H9 (cell line): ENCODE results near the gene BAAT. TPM values are rescaled to one million over a fixed set of nuclear protein-coding genes. Genes with fewer than 3 reads are reported as not detected.

Source experiments
- DNase-seq: peaks from one replicate; pipeline ENCODE4 v3.0.0-alpha.2; 2017
- H2AFZ ChIP-seq: one replicate; pipeline ENCODE4 v1.6.1; 2013; ENCODE audit warnings: mild to moderate bottlenecking, low read length, control low read depth, moderate library complexity
- H2AK5ac ChIP-seq: 2 replicates; pipeline ENCODE4 v1.6.1; 2013; ENCODE audit warnings: low read length, control low read depth, mixed read lengths; ENCODE audit not compliant: insufficient read length
- H2BK120ac ChIP-seq: one replicate; pipeline ENCODE4 v1.6.1; 2013; ENCODE audit warnings: low read depth, mild to moderate bottlenecking, low read length, control low read depth, inconsistent platforms; ENCODE audit not compliant: poor library complexity, severe bottlenecking
- H2BK12ac ChIP-seq: 2 replicates; pipeline ENCODE4 v1.6.1; 2013; ENCODE audit warnings: low read length, control low read depth, mixed read lengths, low read depth; ENCODE audit not compliant: insufficient read length
- H2BK15ac ChIP-seq: 2 replicates; pipeline ENCODE4 v1.6.1; 2013; ENCODE audit warnings: low read depth, low read length, control low read depth
- H2BK20ac ChIP-seq: one replicate; pipeline ENCODE4 v1.6.1; 2013; ENCODE audit warnings: low read depth, mild to moderate bottlenecking, low read length, control low read depth, inconsistent platforms; ENCODE audit not compliant: poor library complexity, severe bottlenecking
- H2BK5ac ChIP-seq: 2 replicates; pipeline ENCODE4 v1.6.1; 2013; ENCODE audit warnings: low read length, control low read depth, mixed read lengths; ENCODE audit not compliant: insufficient read length
- H3K14ac ChIP-seq: 2 replicates; pipeline ENCODE4 v1.6.1; 2013; ENCODE audit warnings: low read length, control low read depth; ENCODE audit not compliant: insufficient read depth
- H3K18ac ChIP-seq: 2 replicates; pipeline ENCODE4 v1.6.1; 2013; ENCODE audit warnings: low read depth, mild to moderate bottlenecking, mixed read lengths, low read length, control low read depth; ENCODE audit not compliant: insufficient read length
- H3K23ac ChIP-seq: 2 replicates; pipeline ENCODE4 v1.6.1; 2013; ENCODE audit warnings: low read length, control low read depth, mixed read lengths, low read depth; ENCODE audit not compliant: insufficient read length
- H3K23me2 ChIP-seq: 2 replicates; pipeline ENCODE4 v1.6.1; 2013; ENCODE audit warnings: low read depth, mild to moderate bottlenecking, mixed read lengths, low read length, control low read depth; ENCODE audit not compliant: insufficient read length, poor library complexity, severe bottlenecking
- H3K27ac ChIP-seq: 2 replicates; pipeline ENCODE4 v1.5.1; 2013; ENCODE audit warnings: low read length, control low read depth, mixed read lengths, low read depth; ENCODE audit not compliant: insufficient read length
- H3K27me3 ChIP-seq: 2 replicates; pipeline ENCODE4 v1.6.1; 2013; ENCODE audit warnings: low read length, control low read depth, inconsistent platforms; ENCODE audit not compliant: insufficient read depth
- H3K4ac ChIP-seq: 2 replicates; pipeline ENCODE4 v1.6.1; 2013; ENCODE audit warnings: low read depth, mild to moderate bottlenecking, control low read depth, inconsistent platforms, low read length, moderate library complexity
- H3K4me1 ChIP-seq: 2 replicates; pipeline ENCODE4 v1.6.1; 2013; ENCODE audit warnings: low read length, control low read depth, inconsistent platforms; ENCODE audit not compliant: insufficient read depth
- H3K4me2 ChIP-seq: 2 replicates; pipeline ENCODE4 v1.6.1; 2013; ENCODE audit warnings: low read length, control low read depth, mixed read lengths; ENCODE audit not compliant: insufficient read length, insufficient read depth
- H3K56ac ChIP-seq: 2 replicates; pipeline ENCODE4 v1.6.1; 2013; ENCODE audit warnings: low read depth, mild to moderate bottlenecking, mixed read lengths, low read length, control low read depth; ENCODE audit not compliant: insufficient read length
- H3K79me1 ChIP-seq: 2 replicates; pipeline ENCODE4 v1.6.1; 2013; ENCODE audit warnings: low read depth, mild to moderate bottlenecking, moderate library complexity, low read length, control low read depth, inconsistent platforms; ENCODE audit not compliant: insufficient read depth, poor library complexity, severe bottlenecking
- H3K79me2 ChIP-seq: 2 replicates; pipeline ENCODE4 v1.6.1; 2013; ENCODE audit warnings: low read length, control low read depth, inconsistent platforms; ENCODE audit not compliant: insufficient read depth
- H3K9ac ChIP-seq: 2 replicates; pipeline ENCODE4 v1.6.1; 2013; ENCODE audit warnings: low read length, control low read depth, mixed read lengths; ENCODE audit not compliant: insufficient read length; ENCODE audit errors: extremely low read depth
- H3K9me3 ChIP-seq: one replicate; pipeline ENCODE4 v1.6.1; 2013; ENCODE audit warnings: low read depth, low read length, inconsistent platforms; ENCODE audit not compliant: control insufficient read depth
- H3T11ph ChIP-seq: one replicate; pipeline ENCODE4 v1.6.1; 2013; ENCODE audit warnings: mild to moderate bottlenecking, low read length, control low read depth, inconsistent platforms
- H4K20me1 ChIP-seq: one replicate; pipeline ENCODE4 v1.6.1; 2013; ENCODE audit not compliant: control insufficient read depth, insufficient read length, insufficient read depth
- H4K5ac ChIP-seq: 2 replicates; pipeline ENCODE4 v1.6.1; 2013; ENCODE audit warnings: low read depth, mild to moderate bottlenecking, mixed read lengths, low read length, control low read depth; ENCODE audit not compliant: insufficient read length
- H4K8ac ChIP-seq: replicated peaks from 2 replicates; pipeline ENCODE4 v1.6.1; 2013; ENCODE audit warnings: low read length, control low read depth, mixed read lengths, low read depth; ENCODE audit not compliant: insufficient read length
- H4K91ac ChIP-seq: 2 replicates; pipeline ENCODE4 v1.6.1; 2013; ENCODE audit warnings: low read depth, mild to moderate bottlenecking, moderate library complexity, mixed read lengths, low read length, control low read depth; ENCODE audit not compliant: insufficient read length
- H3K27ac Mint-ChIP-seq, 3 experiments: 2 replicates in 2 of 3; 3 replicates in 1 of 3; pipeline ENCODE4 v1.8.0; 2020 to 2021; ENCODE audit warnings: mixed read lengths in 3 of 3, mild to moderate bottlenecking in 1 of 3, moderate library complexity in 1 of 3
- H3K27me3 Mint-ChIP-seq: 2 replicates; pipeline ENCODE4 v1.8.0; 2021; ENCODE audit warnings: low read depth, mild to moderate bottlenecking, moderate library complexity, mixed read lengths
- H3K36me3 Mint-ChIP-seq, 3 experiments: 2 replicates in 2 of 3; 3 replicates in 1 of 3; pipeline ENCODE4 v1.8.0; 2020 to 2021; ENCODE audit warnings: low read depth in 3 of 3, mixed read lengths in 3 of 3; ENCODE audit not compliant: insufficient read depth in 1 of 3
- H3K4me1 Mint-ChIP-seq, 2 experiments: 2 replicates each; pipeline ENCODE4 v1.8.0; 2020; ENCODE audit warnings: mixed read lengths in 2 of 2
- H3K4me3 Mint-ChIP-seq, 2 experiments: 2 replicates in 1 of 2; 3 replicates in 1 of 2; pipeline ENCODE4 v1.8.0; 2020 to 2021; ENCODE audit warnings: mild to moderate bottlenecking in 2 of 2, mixed read lengths in 2 of 2, moderate library complexity in 1 of 2
- H3K9me3 Mint-ChIP-seq, 2 experiments: 2 replicates in 1 of 2; 3 replicates in 1 of 2; pipeline ENCODE4 v1.8.0; 2020; ENCODE audit warnings: mild to moderate bottlenecking in 2 of 2, mixed read lengths in 2 of 2, moderate library complexity in 1 of 2
- WGBS: extraction: QIAGEN DNeasy Blood & Tissue Kit; methylation state at CpG from one replicate; pipeline ENCODE4 v1.1.7; 2013; ENCODE audit warnings: missing lambda C conversion rate, low lambda C conversion rate, mixed read lengths; ENCODE audit not compliant: insufficient read length; ENCODE audit errors: extremely low coverage; 5-methylcytosine and 5-hydroxymethylcytosine counted together
- total RNA-seq: library from RNA; stranded (reverse); gene quantifications from 2 replicates; pipeline ENCODE4 v1.2.1, GENCODE V29; 2021
- TF ChIP-seq, protein P1 (sequence below): fragments of 200-600 bp; sonication (generic); conservative IDR thresholded peaks from 3 replicates; pipeline ENCODE4 v1.8.0; 2021; ENCODE audit warnings: antibody characterized with exemption, mild to moderate bottlenecking

BAAT gene
- total RNA-seq, 1 experiment from 2014 or later, result 0.09 TPM

DNA sequence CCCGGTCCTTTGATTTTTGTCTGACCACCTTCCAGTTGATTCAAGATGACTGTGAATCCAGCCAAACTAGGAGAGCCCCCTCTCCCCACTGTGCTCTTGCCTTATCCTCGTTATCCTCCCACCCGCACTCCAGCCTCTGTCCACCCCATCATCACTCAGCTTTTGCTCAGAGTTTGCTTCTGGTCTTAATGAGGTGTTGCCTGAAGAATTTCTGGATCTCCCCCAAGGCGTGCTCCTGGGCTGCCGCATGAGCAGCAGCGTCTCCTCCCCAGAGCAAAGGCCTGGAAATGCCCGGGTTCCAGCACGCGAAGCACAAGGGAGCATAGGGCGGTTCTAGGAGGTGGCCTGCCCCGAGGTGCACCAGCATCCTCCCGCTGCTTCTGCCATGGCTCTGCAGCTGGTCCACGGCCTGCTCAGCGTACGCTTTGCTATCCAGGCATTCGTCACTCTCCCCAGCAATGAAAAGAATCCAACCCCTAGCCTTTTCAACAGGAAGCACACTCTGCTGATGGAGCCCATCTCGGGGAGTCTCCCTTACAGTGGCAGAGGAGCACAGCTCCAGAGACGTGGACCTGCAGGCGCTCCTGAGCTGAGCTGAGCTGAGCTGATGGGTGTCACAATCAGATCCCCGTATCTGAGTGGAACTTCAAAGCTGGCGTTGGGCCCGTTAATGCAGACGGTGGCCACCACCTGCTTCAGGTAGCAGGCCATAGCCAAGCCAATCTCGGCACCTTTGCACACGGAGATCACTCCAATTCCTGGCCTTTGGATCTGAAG, 50.7 kb downstream of the BAAT start:
- peaks cover 4 to 5% of the 10 kb centered on the region in 2 experiments for H3K4me1 Mint-ChIP-seq

More for the DNA sequence above, 50.7 kb downstream of the BAAT start:
- Histone ChIP-seq H2AFZ (no peak overlapping the region), H3K79me1 (no peaks in the 10 kb centered on the region), H3K9ac (no peak overlapping the region), H3K9me3 (no peaks in the 10 kb centered on the region), H4K91ac (no peak overlapping the region), H3K27ac (no peak overlapping the region), H4K5ac (no peak overlapping the region), H3K14ac (no peak overlapping the region), H3K27me3 (no peaks in the 10 kb centered on the region), H3K4me2 (no peak overlapping the region), H2AK5ac (no peak overlapping the region), H3K79me2 (no peaks in the 10 kb centered on the region), H2BK15ac (no peak overlapping the region), H2BK5ac (no peak overlapping the region), H4K20me1 (no peaks in the 10 kb centered on the region), H3K23me2 (no peaks in the 10 kb centered on the region), H3K4ac (no peak overlapping the region), H2BK120ac (no peak overlapping the region), H4K8ac (no peak overlapping the region), H3K4me1 (no peaks in the 10 kb centered on the region), H2BK12ac (no peak overlapping the region), H3K18ac (no peak overlapping the region), H3K23ac (no peak overlapping the region), H3T11ph (no peak overlapping the region), H3K56ac (no peak overlapping the region), H2BK20ac (no peak overlapping the region)
- WGBS, result no CpG with 5 or more reads among the region's 25 CpGs
- Mint-ChIP-seq H3K27ac (no peak overlapping the region), H3K27me3 (no peaks in the 10 kb centered on the region; the same call in 1 of the 2 replicates), H3K36me3 (peaks cover 0 to 9% (median 0%) of the 10 kb centered on the region in 3 experiments; a peak in 2 of 7 replicates), H3K9me3 (peaks cover 0 to 7% of the 10 kb centered on the region in 2 experiments; a peak in 3 of 5 replicates), H3K4me3 (no peak overlapping the region)
- DNase-seq, result no peak
- TF ChIP-seq, protein P1, sequence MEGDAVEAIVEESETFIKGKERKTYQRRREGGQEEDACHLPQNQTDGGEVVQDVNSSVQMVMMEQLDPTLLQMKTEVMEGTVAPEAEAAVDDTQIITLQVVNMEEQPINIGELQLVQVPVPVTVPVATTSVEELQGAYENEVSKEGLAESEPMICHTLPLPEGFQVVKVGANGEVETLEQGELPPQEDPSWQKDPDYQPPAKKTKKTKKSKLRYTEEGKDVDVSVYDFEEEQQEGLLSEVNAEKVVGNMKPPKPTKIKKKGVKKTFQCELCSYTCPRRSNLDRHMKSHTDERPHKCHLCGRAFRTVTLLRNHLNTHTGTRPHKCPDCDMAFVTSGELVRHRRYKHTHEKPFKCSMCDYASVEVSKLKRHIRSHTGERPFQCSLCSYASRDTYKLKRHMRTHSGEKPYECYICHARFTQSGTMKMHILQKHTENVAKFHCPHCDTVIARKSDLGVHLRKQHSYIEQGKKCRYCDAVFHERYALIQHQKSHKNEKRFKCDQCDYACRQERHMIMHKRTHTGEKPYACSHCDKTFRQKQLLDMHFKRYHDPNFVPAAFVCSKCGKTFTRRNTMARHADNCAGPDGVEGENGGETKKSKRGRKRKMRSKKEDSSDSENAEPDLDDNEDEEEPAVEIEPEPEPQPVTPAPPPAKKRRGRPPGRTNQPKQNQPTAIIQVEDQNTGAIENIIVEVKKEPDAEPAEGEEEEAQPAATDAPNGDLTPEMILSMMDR, result no peak
